Stomach (tissue), 9 donors: ENCODE measurements around the gene HGS. TPM values are rescaled to one million over a fixed set of nuclear protein-coding genes. Genes with fewer than 3 reads are reported as not detected.

ENCODE experiments used
- DNase-seq, 2 donors: peaks; one replicate each; pipeline versions ENCODE4 v3.0.0 to v3.0.0-alpha.2; 2013 to 2019
- H3K27ac ChIP-seq, 5 donors: fragments of 200-600 bp in 4 of 5; sonication (generic) in 4 of 5; one replicate each; pipeline ENCODE4 v1.5.1; 2013 to 2019; ENCODE audit warnings: mild to moderate bottlenecking in 1 of 5, moderate library complexity in 1 of 5
- H3K27me3 ChIP-seq, 3 donors: fragments of 200-600 bp; sonication (generic); one replicate each; pipeline ENCODE4 v1.5.1; 2017 to 2019; ENCODE audit warnings: mixed run types in 1 of 3
- H3K36me3 ChIP-seq, 4 donors: fragments of 200-600 bp; sonication (generic); 1 replicate in 3 of 4; 2 replicates in 1 of 4; pipeline ENCODE4 v1.5.1; 2016 to 2019
- H3K4me1 ChIP-seq, 4 donors: fragments of 200-600 bp; sonication (generic); one replicate each; pipeline ENCODE4 v1.5.1; 2016 to 2019
- H3K4me3 ChIP-seq, 4 donors: fragments of 200-600 bp; sonication (generic) in 3 of 4; one replicate each; pipeline ENCODE4 v1.5.1; 2016 to 2019; ENCODE audit warnings: mild to moderate bottlenecking in 1 of 4
- H3K9me3 ChIP-seq, 4 donors: fragments of 200-600 bp; sonication (generic); one replicate each; pipeline ENCODE4 v1.5.1; 2016 to 2019
- EP300 ChIP-seq: sonication (generic); formaldehyde crosslinking; IDR thresholded peaks from one replicate; pipeline ENCODE4 v1.6.1; 2017; ENCODE audit warnings: antibody characterized with exemption
- POLR2A ChIP-seq, 4 donors: fragments of 450-650 bp; IDR thresholded peaks; one replicate each; pipeline ENCODE4 v1.6.1; 2016; ENCODE audit warnings: antibody characterized with exemption in 4 of 4, control low read depth in 2 of 4, mild to moderate bottlenecking in 1 of 4, moderate library complexity in 1 of 4
- POLR2AphosphoS5 ChIP-seq, 3 donors: sonication (generic); formaldehyde crosslinking; IDR thresholded peaks; one replicate each; pipeline ENCODE4 v1.6.1; 2016; ENCODE audit warnings: antibody characterized with exemption in 3 of 3
- WGBS, 5 donors: extraction: QIAGEN DNeasy Blood & Tissue Kit in 3 of 5; methylation state at CpG; one replicate each; pipeline versions ENCODE4 v1.1.5 to v1.1.7; 2013 to 2018; 5-methylcytosine and 5-hydroxymethylcytosine counted together
- intact Hi-C: fragments of 100-400 bp; cut with DNase I; formaldehyde crosslinking; loops from one replicate; pipeline ENCODE4 v1.15.1; 2023; ENCODE audit warnings: low total_unique reads
- polyA plus RNA-seq, 3 donors: library from polyadenylated mRNA; stranded (reverse); fragments of 200-250 nt; gene quantifications; one replicate each; pipeline ENCODE4 v1.2.3, GENCODE V29; 2013
- total RNA-seq, 5 donors: library from RNA; depleted of rRNA; stranded (reverse); fragments of >200 nt; gene quantifications; one replicate each; pipeline versions ENCODE4 v1.1.0 to v1.2.3, GENCODE V29; 2014 to 2016
- TF ChIP-seq, protein P1 (sequence below), 7 experiments: fragments of 450-650 bp in 4 of 7; fragments of 200-600 bp in 3 of 7; sonication (generic) in 3 of 7; IDR thresholded peaks; one replicate each; pipeline ENCODE4 v1.5.1; 2016 to 2019; ENCODE audit warnings: antibody characterized with exemption in 7 of 7, control low read depth in 2 of 7, mild to moderate bottlenecking in 1 of 7
- donor health status: healthy with polysubstance abuse.
- donor health status: Bipolar disorder and iron deficiency.
- donor health status: healthy.

The HGS gene
- total and polyA plus RNA-seq, 8 donors, result 52.0 to 275 (median 129) TPM

DNA sequence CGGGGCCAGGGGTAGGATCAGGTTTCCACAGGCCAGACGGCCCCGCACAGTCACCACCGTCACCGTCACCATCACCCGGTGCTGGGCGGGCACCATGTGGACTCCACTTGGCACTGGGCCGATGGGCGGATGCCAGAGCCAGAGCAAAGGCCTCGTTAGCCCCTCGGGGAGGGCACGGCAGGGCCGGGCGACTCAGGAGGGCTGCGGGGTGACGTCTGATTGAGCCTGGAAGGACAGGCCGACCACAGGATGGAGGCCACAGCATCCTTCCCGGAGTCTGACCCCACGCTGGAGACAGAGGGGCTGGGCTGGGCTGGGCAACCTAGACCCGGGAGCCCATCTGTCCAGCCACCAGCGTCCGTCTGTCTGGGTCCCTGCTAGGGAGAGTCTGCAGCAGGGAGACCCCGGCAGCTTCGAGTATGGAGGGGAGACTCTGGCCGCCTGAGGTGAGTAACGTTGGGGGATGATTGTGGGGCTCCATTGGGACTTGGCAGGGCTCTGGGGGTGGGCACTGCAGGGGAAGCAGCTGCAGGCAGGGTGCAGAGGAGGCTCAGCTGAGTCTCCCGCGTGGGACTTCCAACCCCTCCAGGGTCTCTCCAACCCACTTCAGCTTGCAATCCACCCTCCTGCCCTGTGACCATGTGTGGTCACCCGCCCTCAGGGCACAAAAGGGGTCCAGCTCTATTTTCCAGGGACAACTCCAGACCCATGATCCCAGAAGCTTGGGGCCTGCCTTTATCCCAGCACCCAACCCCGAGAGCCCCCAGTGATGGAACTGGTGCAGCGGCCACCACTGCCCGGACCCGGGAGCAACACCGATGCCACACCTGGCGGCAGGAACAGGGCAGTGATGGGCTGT is 50.8 kb downstream of the HGS start:
- DNase-seq, result peak in 1 of 2 donors; percentile 73
- no peak overlapping the region for H3K4me3 ChIP-seq
- WGBS, 5 donors, result 58 to 72% (median 66%) methylated on average over 11 to 35 of the region's 35 CpGs

DNA sequence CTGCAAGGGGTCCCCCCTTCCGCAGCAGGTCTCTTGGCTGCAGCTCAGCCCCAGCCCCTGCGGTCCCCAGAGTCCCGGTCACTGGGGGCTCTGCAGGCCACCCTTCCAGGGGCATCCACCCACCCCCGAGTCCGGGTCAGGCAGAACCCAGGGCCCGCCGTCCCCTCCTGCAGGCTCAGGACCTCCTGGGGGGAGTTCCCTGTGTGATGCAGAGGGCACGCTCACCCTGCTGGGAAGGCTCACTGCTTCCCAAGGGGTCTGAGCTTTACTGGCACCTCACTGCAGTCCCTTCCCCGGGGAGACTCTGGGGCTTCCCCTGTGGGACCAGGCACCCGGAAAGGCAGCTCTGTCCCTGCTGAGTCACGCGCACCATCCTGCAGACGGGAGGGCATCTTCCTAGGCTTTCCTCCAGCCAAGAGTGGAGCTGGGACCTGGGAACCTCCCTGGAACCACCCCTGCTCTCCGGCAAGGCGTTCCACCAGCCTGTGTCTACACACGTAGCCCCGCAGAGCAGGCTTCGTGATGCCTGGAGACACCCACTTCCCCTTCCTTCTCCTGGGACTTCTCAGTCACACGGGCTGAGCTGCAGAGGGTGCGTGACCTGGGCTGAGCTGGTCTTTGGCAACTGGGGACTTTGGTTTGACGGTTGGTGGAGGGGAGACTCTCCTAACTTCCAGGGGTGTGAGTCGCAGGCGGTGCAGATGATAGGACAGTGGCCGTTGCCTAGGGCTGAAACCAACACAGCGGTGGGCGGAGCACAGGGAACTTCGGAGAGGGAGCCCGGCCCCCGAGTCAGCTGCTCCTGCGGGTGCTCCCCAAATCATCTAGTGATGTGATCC is 51.7 kb downstream of the HGS start:
- 11 to 31% (median 24%) methylated on average over 15 to 30 of the region's 30 CpGs for WGBS, 5 donors
- H3K36me3 ChIP-seq, result no peaks in the 10 kb centered on the region
- H3K4me3 ChIP-seq, result peak overlapping the region; percentile 1 to 34 (median 15)
- H3K9me3 ChIP-seq, result no peaks in the 10 kb centered on the region
- peak in 2 of 3 donors; percentile 41 to 42 for TF ChIP-seq POLR2AphosphoS5 (IDR thresholded peaks at IDR 0.05)
- TF ChIP-seq, protein P1, sequence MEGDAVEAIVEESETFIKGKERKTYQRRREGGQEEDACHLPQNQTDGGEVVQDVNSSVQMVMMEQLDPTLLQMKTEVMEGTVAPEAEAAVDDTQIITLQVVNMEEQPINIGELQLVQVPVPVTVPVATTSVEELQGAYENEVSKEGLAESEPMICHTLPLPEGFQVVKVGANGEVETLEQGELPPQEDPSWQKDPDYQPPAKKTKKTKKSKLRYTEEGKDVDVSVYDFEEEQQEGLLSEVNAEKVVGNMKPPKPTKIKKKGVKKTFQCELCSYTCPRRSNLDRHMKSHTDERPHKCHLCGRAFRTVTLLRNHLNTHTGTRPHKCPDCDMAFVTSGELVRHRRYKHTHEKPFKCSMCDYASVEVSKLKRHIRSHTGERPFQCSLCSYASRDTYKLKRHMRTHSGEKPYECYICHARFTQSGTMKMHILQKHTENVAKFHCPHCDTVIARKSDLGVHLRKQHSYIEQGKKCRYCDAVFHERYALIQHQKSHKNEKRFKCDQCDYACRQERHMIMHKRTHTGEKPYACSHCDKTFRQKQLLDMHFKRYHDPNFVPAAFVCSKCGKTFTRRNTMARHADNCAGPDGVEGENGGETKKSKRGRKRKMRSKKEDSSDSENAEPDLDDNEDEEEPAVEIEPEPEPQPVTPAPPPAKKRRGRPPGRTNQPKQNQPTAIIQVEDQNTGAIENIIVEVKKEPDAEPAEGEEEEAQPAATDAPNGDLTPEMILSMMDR (IDR thresholded peaks at IDR 0.05), result no peak
- DNase-seq, result peak; percentile 63 to 78
- H3K4me1 ChIP-seq, result peaks cover 23 to 39% (median 36%) of the 10 kb centered on the region in 4 donors
- intact Hi-C loops, result no loop called here
- peaks cover 0 to 54% (median 0%) of the 10 kb centered on the region in 3 donors for H3K27me3 ChIP-seq
- peak overlapping the region in 2 of 5 donors; percentile 62 to 63 for H3K27ac ChIP-seq

More for the DNA sequence above, 50.8 kb downstream of the HGS start:
- TF ChIP-seq EP300 (no peak), POLR2A (IDR thresholded peaks at IDR 0.05) (no peak), POLR2AphosphoS5 (IDR thresholded peaks at IDR 0.05) (no peak)
- TF ChIP-seq, protein P1 (IDR thresholded peaks at IDR 0.05), result no peak
- no peaks in the 10 kb centered on the region for H3K9me3 ChIP-seq
- intact Hi-C loops, result no loop called here
- peaks cover 23 to 39% (median 35%) of the 10 kb centered on the region in 4 donors for H3K4me1 ChIP-seq
- H3K27ac ChIP-seq, result no peak overlapping the region
- no peaks in the 10 kb centered on the region for H3K36me3 ChIP-seq
- H3K27me3 ChIP-seq, result peaks cover 0 to 53% (median 0%) of the 10 kb centered on the region in 3 donors

DNA sequence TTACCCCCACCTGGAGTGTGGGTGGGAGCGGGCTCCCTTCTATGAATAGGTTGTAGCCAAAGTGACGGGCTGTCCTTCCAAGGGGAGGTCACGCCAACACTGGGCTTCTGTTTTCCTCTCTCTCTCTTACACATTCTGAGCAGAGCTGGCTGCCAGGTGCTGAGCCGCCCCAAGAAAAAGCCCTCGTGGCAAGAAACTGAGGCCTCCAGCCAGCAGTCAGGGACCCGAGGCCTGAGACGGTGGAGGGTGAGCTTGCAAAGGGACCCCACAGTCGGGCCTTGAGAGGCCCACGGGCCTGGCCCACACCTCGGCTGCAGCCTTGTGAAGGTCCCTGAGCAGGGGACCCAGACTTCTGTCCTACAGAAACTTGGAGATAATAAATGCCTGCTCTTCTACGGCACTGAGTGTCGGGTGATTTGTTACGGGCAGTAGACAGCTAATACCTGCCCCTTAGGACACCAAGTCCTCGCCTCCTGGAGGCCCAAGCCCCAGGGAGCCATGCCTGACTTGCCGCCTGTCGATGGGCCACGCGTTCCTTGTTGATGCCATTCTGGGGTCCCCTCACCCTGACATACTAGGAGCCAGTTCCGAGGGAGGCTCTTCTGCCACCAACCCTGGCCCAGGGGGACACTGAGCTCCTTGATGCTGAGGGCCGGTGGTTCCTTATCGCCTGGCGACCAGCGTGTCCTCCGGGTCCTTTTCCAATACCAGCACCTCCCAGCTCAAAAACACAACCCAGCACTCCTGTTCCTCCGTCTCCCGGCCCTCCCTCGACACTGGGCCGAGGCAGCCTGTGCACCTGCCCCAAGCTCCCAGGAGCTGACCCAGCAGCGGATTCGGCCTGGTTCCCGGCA is 54.4 kb downstream of the HGS start:
- intact Hi-C loops, result no loop called here
- no peaks in the 10 kb centered on the region for H3K9me3 ChIP-seq
- TF ChIP-seq, protein P1 (IDR thresholded peaks at IDR 0.05), result no peak
- TF ChIP-seq POLR2A (IDR thresholded peaks at IDR 0.05) (no peak), EP300 (no peak), POLR2AphosphoS5 (IDR thresholded peaks at IDR 0.05) (no peak)
- 92 to 95% (median 95%) methylated on average over 24 to 31 of the region's 31 CpGs for WGBS, 5 donors
- no peak for DNase-seq
- peaks cover 23 to 43% (median 31%) of the 10 kb centered on the region in 4 donors for H3K4me1 ChIP-seq
- H3K36me3 ChIP-seq, result no peaks in the 10 kb centered on the region
- H3K4me3 ChIP-seq, result no peak overlapping the region
- no peak overlapping the region for H3K27ac ChIP-seq
- peaks cover 0 to 49% (median 8%) of the 10 kb centered on the region in 3 donors for H3K27me3 ChIP-seq
